Measurements from ENCODE around the gene OR4D9.

The OR4D9 gene

DNA sequence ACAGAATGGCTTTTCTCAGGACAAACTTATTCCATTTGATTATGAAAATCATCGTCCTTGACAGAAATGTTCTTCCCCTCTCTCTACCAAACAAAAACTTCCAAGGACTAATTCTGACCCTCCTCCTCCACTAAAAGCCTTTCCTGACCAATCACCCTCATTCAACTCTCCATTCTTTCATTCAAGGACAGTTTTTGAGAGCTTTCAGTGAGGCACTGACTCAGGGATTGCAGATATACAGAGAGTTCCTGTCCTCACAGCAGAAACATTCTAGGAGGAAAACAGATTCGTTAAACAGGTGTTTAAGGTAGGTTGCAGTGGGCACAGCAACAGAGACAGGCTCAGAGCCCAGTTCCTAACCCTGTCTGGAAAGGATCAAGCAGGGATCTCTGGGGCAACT is 41.5 kb downstream of the OR4D9 start:
- no peaks in the 10 kb centered on the region for H3K36me3 ChIP-seq (ENCODE audit: low read depth)
- no peak overlapping the region for H3K4me3 ChIP-seq (ENCODE audit: severe bottlenecking)
- TF ChIP-seq, protein P1, sequence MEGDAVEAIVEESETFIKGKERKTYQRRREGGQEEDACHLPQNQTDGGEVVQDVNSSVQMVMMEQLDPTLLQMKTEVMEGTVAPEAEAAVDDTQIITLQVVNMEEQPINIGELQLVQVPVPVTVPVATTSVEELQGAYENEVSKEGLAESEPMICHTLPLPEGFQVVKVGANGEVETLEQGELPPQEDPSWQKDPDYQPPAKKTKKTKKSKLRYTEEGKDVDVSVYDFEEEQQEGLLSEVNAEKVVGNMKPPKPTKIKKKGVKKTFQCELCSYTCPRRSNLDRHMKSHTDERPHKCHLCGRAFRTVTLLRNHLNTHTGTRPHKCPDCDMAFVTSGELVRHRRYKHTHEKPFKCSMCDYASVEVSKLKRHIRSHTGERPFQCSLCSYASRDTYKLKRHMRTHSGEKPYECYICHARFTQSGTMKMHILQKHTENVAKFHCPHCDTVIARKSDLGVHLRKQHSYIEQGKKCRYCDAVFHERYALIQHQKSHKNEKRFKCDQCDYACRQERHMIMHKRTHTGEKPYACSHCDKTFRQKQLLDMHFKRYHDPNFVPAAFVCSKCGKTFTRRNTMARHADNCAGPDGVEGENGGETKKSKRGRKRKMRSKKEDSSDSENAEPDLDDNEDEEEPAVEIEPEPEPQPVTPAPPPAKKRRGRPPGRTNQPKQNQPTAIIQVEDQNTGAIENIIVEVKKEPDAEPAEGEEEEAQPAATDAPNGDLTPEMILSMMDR (IDR thresholded peaks at IDR 0.05; ENCODE audit: poor library complexity, severe bottlenecking): no peak
- DNase-seq (ENCODE audit: low spot score): no peak
- H3K4me1 ChIP-seq (ENCODE audit: insufficient read depth, poor library complexity, severe bottlenecking): peaks cover 23% of the 10 kb centered on the region
- no peaks in the 10 kb centered on the region for H3K27me3 ChIP-seq (ENCODE audit: insufficient read depth, poor library complexity, severe bottlenecking)
- no peak for ATAC-seq (ENCODE audit: low read depth)
- H3K9me3 ChIP-seq (ENCODE audit: severe bottlenecking): no peaks in the 10 kb centered on the region
- no peak overlapping the region for H3K27ac ChIP-seq (ENCODE audit: poor library complexity, severe bottlenecking)

DNA sequence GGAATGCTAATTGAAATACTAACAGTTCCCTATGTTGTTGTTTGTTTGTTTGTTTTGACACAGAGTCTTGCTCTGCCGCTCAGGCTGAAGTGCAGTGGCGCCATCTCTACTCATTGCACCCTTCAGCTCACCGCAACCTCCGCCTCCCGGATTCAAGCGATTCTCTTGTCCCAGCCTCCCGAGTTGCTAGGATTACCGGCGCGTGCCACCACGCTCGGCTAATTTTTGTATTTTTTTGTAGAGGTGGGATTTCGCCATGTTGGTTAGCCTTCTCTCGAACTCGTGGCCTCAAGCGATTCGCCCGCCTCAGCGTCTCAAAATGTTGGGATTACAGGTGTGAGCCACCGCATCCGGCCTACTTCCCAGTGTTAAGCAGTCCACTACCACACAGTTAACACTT is 42.0 kb downstream of the OR4D9 start:
- peaks cover 20% of the 10 kb centered on the region for H3K4me1 ChIP-seq (ENCODE audit: insufficient read depth, poor library complexity, severe bottlenecking)
- no peak overlapping the region for H3K4me3 ChIP-seq (ENCODE audit: severe bottlenecking)
- no peak overlapping the region for H3K27ac ChIP-seq (ENCODE audit: poor library complexity, severe bottlenecking)
- H3K36me3 ChIP-seq (ENCODE audit: low read depth): no peaks in the 10 kb centered on the region
- DNase-seq (ENCODE audit: low spot score) (no peak), ATAC-seq (ENCODE audit: low read depth) (no peak)
- H3K27me3 ChIP-seq (ENCODE audit: insufficient read depth, poor library complexity, severe bottlenecking): no peaks in the 10 kb centered on the region
- H3K9me3 ChIP-seq (ENCODE audit: severe bottlenecking): no peaks in the 10 kb centered on the region
- TF ChIP-seq, protein P1 (IDR thresholded peaks at IDR 0.05; ENCODE audit: poor library complexity, severe bottlenecking): no peak

DNA sequence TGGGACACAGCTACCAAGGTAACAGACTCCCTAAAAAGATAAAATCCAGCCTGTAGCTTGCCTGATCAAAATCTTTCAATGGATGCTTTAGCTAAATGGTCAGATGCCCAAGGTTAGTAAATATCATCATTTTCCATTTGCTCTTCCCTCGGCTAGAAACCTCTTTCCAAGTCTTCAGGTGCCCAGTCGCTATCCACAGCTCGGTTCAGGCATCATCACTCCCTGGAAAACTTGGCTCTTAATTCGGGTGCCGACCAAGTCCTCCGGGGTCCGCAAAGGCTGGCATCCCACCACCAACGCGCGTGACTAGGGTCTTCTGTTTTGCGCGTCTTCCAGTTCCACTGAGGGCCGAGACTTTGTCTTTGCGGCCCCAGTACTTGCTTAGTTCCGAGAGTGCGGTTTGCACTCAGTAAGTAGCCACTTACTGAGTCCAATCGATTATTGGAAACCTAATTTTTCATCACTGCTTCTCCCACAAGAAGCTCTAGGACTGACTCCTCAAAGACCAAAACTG is 44.3 kb downstream of the OR4D9 start:
- Histone ChIP-seq H3K27ac (ENCODE audit: poor library complexity, severe bottlenecking) (peak overlapping the region; percentile 62), H3K9me3 (ENCODE audit: severe bottlenecking) (no peaks in the 10 kb centered on the region), H3K36me3 (ENCODE audit: low read depth) (no peaks in the 10 kb centered on the region), H3K4me3 (ENCODE audit: severe bottlenecking) (peak overlapping the region; percentile 41), H3K27me3 (ENCODE audit: insufficient read depth, poor library complexity, severe bottlenecking) (no peaks in the 10 kb centered on the region), H3K4me1 (ENCODE audit: insufficient read depth, poor library complexity, severe bottlenecking) (peaks cover 8% of the 10 kb centered on the region)
- DNase-seq (ENCODE audit: low spot score) (no peak), ATAC-seq (ENCODE audit: low read depth) (no peak)
- TF ChIP-seq, protein P1 (IDR thresholded peaks at IDR 0.05; ENCODE audit: poor library complexity, severe bottlenecking): no peak

DNA sequence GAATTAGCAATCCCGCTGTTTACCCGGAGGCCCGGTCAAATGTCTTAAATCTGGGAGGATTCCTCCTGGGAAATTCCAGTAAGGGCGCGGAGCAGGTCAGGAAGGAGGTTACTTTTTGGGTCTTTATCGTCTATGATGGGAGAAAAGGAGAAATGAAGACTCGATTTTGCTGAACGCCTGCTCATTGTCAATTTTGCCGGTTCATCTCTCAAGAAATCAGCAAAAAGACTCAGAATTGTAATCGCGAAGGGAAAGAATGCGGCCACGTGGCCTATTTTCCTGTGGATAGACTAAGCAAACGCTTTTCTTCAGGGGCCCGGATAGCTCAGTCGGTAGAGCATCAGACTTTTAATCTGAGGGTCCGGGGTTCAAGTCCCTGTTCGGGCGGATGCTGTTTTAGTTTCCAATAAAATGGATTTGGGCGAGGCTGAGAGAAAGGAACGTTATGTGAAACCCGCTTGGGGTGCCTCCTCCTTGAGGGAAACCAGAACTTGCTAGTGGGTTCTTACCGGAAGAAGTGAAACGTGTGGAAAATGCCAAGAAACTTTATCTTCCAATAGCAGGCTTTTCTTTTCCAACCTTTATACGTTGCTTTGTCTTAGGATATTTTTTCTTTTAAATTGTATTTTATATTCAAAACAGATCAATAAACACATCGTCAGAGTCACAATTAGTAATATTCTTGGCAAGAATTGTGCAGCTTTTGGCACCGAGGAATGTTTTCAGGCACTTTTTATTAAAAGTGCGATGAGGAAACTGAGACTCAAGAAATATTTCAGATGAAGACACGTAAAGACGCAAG is 45.0 kb downstream of the OR4D9 start:
- Histone ChIP-seq H3K9me3 (ENCODE audit: severe bottlenecking) (no peaks in the 10 kb centered on the region), H3K4me3 (ENCODE audit: severe bottlenecking) (peak overlapping the region; percentile 41), H3K36me3 (ENCODE audit: low read depth) (no peaks in the 10 kb centered on the region), H3K4me1 (ENCODE audit: insufficient read depth, poor library complexity, severe bottlenecking) (peaks cover 8% of the 10 kb centered on the region), H3K27me3 (ENCODE audit: insufficient read depth, poor library complexity, severe bottlenecking) (no peaks in the 10 kb centered on the region), H3K27ac (ENCODE audit: poor library complexity, severe bottlenecking) (peak overlapping the region; percentile 62)
- peak; percentile 35 for ATAC-seq (ENCODE audit: low read depth)
- DNase-seq (ENCODE audit: low spot score): peak; percentile 62
- TF ChIP-seq, protein P1 (IDR thresholded peaks at IDR 0.05; ENCODE audit: poor library complexity, severe bottlenecking): no peak

DNA sequence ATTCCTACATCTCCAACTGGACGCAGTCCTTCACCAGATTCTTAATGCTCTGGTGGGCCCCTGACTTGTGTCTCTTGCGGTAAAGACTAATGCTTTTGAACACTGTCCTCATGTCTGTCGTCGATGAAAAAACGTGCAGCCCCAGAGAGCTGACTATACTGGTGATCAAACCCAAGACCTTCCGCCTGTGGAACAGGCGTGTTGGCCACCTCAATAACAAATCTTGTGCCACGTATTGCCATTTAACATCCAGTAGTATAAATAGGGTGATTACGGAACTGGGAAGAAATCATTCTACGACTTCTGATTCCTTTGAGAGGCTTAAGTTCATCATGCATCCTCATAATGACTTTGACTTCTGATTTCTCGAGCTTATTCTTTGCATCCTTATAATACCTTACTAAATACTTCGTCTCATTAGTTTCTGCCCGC is 45.6 kb downstream of the OR4D9 start:
- Histone ChIP-seq H3K36me3 (ENCODE audit: low read depth) (no peaks in the 10 kb centered on the region), H3K4me1 (ENCODE audit: insufficient read depth, poor library complexity, severe bottlenecking) (peaks cover 8% of the 10 kb centered on the region), H3K9me3 (ENCODE audit: severe bottlenecking) (no peaks in the 10 kb centered on the region), H3K27me3 (ENCODE audit: insufficient read depth, poor library complexity, severe bottlenecking) (no peaks in the 10 kb centered on the region), H3K27ac (ENCODE audit: poor library complexity, severe bottlenecking) (peak overlapping the region; percentile 62), H3K4me3 (ENCODE audit: severe bottlenecking) (peak overlapping the region; percentile 41)
- ATAC-seq (ENCODE audit: low read depth) (peak; percentile 6), DNase-seq (ENCODE audit: low spot score) (no peak)
- TF ChIP-seq, protein P1 (IDR thresholded peaks at IDR 0.05; ENCODE audit: poor library complexity, severe bottlenecking): no peak
